ENCODE results near the gene C16orf46. TPM values are rescaled to one million over a fixed set of nuclear protein-coding genes. Genes with fewer than 3 reads are reported as not detected.

The C16orf46 gene
- total and polyA plus RNA-seq, 9 of the 15 experiments (the other 6 are each of a cell fraction or from before 2014, with no cell fraction given): 0.10 to 0.98 (median 0.41) TPM; not detected in 1

GRCh38 chr16:81060576-81061306 is 16.3 kb downstream of the C16orf46 start (continued):
- TF ChIP-seq HNRNPUL1 (IDR thresholded peaks at IDR 0.05; ENCODE audit: low read length): no peak
- no peak for TF ChIP-seq HNRNPK (IDR thresholded peaks at IDR 0.05; ENCODE audit: low read depth, low read length, poor library complexity, severe bottlenecking)
- no peak for TF ChIP-seq ZNF695 (CRISPR knock-in tag; IDR thresholded peaks at IDR 0.05)

- BruUV-seq (replicated peaks): no TSS peak
- Histone ChIP-seq H2AFZ (ENCODE audit: low read depth, low read length) (peak overlapping the region; percentile 77), H3K4me3 (no peak overlapping the region), H3K27ac (ENCODE audit: extremely low read depth, low read depth, low read length) (peak overlapping the region; percentile 36; the same call in 1 of the 3 replicates), H3K9me3 (replicated peaks; ENCODE audit: control insufficient read depth, insufficient read depth, low read depth, low read length) (0 out of 2 replicates have a peak, but pooled peaks cover 7% of the 10 kb centered on the region), H3K36me3 (ENCODE audit: control insufficient read depth, insufficient read depth, low read length) (no peaks in the 10 kb centered on the region), H3K79me2 (ENCODE audit: control insufficient read depth, insufficient read depth, low read length) (no peaks in the 10 kb centered on the region), H3K9ac (ENCODE audit: insufficient read depth in 1 of 2, low read depth in 2 of 2, low read length in 2 of 2) (peak overlapping the region in 1 of 2 experiments; percentile 68; a peak in 2 of 4 replicates), H3K27me3 (ENCODE audit: control insufficient read depth in 2 of 2, insufficient read depth in 2 of 2, low read length in 2 of 2) (no peaks in the 10 kb centered on the region; a peak in 1 of 5 replicates), H3K9me1 (ENCODE audit: control insufficient read depth, insufficient read depth, low read length) (no peaks in the 10 kb centered on the region), H3K4me2 (ENCODE audit: insufficient read depth, low read length) (peak overlapping the region; percentile 45), H3K4me1 (replicated peaks in 1 of 2; ENCODE audit: control insufficient read depth in 2 of 2, insufficient read depth in 2 of 2, low read length in 2 of 2) (peaks cover 0 to 7% of the 10 kb centered on the region in 2 experiments; a peak in 1 of 5 replicates), H4K20me1 (replicated peaks; ENCODE audit: control insufficient read depth, insufficient read depth, low read length) (no peaks in the 10 kb centered on the region)
- intact Hi-C loops (cut with micrococcal nuclease) (no loop called here), in situ Hi-C loops (cut with MboI) (no loop called here)
- TF ChIP-seq DPF2 (IDR thresholded peaks at IDR 0.05) (peak; percentile 28; the same call in 1 of the 2 replicates), CBX8 (IDR thresholded peaks at IDR 0.05; ENCODE audit: borderline replicate concordance, extremely low read depth, low read depth, low read length, poor library complexity, severe bottlenecking) (peak; percentile 68), MEIS2 (IDR thresholded peaks at IDR 0.05; ENCODE audit: partially characterized antibody) (no peak), ZNF311 (CRISPR knock-in tag; IDR thresholded peaks at IDR 0.05) (no peak), SMARCE1 (IDR thresholded peaks at IDR 0.05) (no peak)
- DNase-seq (ENCODE audit: extremely low read depth in 1 of 4, low spot score in 3 of 4): peak in 2 of 4 experiments; percentile 19 to 29
- CTCF ChIA-PET (ENCODE audit: low intra/inter-chr PET ratio): no interaction called here
- POLR2A ChIA-PET: no interaction called here
- ATAC-seq: peak; percentile 66
- peak; percentile 57 for FAIRE-seq
- WGBS (ENCODE audit: insufficient coverage, low coverage, missing lambda C conversion rate): 6% methylated on average over 11 of the region's 11 CpGs
Observed at GRCh38 chr16:81053761-81054160, 23.3 kb downstream of the C16orf46 start.
